Activated CD8-positive, alpha-beta memory T cell treated with anti-CD3 and anti-CD28 coated beads, Interleukin-2, amount 50 U/mL, for 4 hours (primary cell): ENCODE data around the gene ALS2CL.
A peak's percentile ranks its signal among the peaks of the same experiment; 100 is the strongest.

Experiments used
- DNase-seq: peaks from one replicate; pipeline ENCODE4 v3.0.0-alpha.2; 2020

ALS2CL gene

GRCh38 chr3:46677411-46677726 lies 16.1 kb downstream of the ALS2CL start:
- no peak for DNase-seq

DNA sequence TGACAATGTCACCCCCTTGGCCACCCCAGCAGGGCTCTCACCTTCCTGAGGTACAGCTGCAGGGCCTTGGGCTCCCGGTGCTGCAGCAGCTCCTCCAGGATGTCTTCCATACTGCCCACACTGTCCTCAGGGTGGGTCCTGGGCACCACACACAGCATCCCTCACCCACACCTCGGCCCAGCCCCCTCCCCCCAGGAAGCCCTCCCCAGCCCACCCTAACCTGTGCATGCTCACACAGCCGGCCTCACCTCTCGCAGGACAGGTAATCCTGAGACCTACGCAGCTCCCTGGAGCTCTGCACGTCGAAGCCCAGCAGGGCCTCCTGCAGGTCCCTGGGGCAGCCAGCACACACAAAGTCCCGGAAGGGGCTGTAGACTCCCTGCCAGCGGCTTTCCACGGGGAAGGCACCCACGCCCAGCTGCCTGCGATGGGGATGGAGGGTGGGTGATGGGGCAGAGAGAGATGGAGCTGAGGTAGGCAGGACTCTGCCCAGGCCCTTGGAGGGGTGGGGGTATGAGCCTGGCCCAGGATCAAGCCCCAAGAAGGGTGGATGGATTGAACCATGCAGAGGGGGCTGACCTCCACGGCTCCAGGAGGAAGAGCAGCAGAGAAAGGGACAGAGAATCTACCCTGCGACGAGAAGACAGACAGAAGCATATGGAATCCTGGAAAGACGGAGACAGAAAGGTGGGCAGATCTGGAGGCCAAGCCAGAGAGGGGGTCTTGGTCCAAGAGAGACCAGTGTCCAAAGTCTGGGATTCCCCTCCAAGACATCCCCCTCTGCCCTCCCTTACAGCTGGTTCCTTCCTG lies 16.7 kb downstream of the ALS2CL start:
- no peak for DNase-seq

DNA sequence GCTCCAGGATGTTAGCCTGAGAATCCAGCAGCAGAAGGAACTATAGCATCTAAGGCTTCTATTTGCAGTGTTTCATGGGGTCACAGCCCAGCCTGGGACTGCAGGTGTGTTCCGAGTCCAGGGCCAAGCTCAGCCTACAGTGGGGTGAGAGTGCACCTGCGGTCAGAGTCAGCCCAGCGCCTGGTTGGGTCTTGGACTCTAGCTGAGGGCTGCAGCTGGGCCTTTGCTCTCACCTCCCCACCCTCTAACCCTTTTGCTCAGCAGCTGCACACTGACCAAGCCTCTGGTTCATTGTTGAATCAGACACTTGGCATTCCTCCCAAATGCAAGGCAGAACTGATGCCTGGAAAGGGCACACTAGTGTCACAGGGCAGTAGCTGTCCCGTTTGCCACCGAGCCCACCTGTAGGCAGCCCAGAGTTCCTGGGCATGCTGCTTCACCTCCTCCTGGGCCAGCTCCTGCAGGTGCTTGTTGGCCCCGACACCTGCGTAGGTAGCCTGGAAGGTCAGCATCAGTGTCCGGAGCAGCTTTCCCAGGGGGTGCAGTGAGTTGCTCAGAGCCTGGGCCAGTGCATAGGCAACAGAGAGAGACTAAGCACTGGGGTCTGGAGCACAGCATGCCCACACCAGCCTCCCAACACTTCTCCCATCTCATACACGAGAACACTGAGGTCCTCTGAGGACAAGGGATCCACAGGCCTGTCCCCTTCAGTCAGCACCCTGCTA lies 17.5 kb downstream of the ALS2CL start:
- no peak for DNase-seq

DNA sequence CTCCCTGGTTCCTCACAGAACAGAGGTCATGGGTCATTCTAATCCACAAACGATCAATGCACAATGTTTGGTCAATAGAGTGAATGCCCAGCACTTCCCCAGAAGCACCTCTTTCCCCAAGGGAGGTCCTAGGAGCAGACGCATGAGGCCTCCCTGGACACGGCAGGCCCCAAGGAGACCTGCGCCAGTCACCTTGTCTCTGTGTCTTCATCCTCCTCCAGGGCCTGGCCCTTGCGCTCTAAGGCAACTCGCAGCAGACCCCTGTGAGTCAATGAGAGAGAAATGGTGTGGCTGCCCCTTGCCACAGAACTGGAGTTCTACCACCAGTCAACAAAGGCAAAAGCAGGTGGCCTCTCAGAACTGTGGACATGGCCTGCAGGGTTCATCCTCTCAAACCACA lies 18.1 kb downstream of the ALS2CL start:
- DNase-seq, result no peak

- DNase-seq, result no peak
Observed at GRCh38 chr3:46674031-46674845, 19.2 kb downstream of the ALS2CL start.

DNA sequence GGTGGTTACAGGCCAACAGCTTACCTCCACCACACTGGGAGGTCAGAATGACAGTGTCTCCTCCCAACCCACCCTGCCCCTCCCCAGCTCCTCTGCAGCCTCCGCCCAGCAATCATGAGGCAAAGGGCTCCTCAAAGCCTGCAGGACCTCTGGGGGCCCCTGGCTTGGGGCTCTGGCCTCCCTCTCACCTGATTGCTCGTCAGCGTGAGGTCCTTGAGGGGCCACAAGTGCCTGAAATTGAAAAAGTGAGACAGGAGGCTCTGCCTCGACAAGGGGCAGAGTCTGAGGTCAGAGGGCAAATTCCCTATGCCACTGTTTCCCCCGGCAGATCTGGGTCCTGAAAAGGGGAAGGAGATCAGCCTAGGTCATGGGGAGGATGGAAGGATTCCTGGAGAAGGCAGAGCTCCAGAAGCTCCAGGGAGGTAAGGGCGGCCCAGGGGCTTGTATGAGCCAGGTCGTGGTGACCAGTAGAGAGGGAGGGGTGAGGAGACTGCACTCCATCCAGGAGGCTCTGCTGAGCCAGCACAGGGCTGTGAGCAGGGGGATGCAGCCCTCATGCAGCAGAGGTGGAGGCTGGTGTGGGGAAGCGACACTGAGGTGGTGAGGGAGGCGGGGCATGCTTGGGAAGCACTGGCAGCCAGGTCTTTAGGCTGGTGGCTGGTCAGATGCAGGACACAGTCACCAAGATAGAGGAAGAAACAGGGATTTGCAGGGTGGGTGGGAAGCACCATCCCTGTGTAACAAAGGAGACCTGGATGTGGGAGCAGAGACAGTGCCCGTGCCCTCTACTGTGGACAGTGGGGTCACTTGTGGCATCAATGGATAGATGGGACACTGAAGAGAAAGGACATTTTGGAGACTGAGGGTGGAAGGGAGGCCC lies 20.1 kb downstream of the ALS2CL start:
- no peak for DNase-seq

- no peak for DNase-seq
Observed at GRCh38 chr3:46672349-46672695, 21.2 kb downstream of the ALS2CL start.

DNA sequence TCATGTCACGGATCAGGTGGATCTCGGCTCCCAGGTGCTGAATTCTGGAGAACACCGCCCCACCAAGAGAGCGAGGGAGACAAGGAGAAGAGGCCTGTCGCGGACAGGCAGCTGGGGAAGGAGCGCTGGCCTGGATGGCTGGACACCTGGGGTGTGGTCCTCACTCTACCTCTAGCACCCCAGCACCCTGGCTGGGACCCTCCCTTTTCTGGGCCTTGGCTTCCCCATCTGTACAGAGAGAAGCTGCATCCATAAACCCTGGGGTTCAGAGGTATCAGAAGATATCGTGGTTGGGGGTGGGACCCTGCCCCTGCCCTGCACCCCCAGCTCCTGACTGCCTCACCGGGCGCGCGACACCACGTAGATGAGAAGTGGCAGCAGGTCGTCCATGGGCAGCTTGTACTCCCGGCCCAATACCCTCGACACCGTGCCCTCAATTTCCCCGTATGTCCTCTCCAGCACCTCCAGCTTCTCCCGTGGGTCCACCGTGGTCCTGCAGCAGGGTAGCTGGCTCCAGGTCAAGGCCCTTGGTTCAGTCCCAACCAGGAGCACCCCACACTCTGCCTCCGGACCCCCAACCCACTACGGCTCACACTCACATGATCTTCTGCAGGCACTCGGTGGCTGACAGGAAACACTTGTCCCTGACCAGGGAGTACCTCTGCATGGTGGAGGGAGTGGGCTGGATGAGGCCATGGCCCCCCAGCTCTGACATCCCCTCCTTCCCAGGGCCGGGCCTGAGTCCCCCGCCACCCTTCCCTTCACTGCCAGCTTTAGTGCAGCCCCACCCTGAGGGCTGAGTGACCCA lies 21.7 kb downstream of the ALS2CL start:
- peak; percentile 10 for DNase-seq

GRCh38 chr3:46670891-46671427 lies 22.5 kb downstream of the ALS2CL start:
- DNase-seq, result peak; percentile 2

DNA sequence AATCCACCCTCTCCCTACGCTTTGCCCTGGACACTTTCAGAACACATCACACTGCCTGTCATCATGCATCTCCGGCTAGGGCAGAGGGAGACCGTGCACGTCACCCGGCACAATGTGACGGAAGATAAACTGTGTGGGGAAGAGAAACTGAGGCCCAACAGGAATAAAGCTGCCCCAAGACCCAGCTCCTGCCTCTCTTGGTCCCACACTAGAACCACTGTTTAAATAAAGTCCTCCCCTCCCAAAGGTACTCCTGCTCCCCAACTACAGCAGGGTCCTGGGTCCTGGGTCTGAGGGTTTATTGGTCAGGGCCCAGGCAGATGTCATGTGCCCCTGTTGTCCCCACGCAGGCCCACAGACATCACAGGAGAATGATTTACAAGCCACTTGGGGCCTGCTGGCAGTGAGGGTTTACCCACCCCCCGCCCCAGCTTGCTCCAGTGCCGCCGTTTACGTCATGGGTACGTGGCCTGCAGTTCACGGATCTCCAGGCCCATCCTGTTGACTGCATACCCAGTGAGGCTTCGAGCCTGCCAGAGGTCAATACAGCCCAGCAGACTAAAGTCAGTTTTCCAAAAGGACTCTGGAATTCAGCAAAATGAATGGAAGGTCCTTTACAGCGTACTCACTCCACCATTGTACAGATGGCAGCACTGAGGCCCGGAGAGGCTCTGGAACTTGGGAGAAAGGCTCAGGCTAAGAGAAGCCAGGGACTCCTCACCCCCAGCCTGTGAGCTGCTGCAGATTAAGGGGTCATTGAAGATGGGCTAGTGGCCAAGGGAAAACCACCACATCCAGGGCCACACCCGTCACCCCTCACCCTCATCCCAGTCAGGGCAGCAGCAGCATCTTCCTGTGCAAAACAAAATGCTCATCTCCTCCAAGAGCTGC lies 23.2 kb downstream of the ALS2CL start:
- DNase-seq, result peak; percentile 3

DNA sequence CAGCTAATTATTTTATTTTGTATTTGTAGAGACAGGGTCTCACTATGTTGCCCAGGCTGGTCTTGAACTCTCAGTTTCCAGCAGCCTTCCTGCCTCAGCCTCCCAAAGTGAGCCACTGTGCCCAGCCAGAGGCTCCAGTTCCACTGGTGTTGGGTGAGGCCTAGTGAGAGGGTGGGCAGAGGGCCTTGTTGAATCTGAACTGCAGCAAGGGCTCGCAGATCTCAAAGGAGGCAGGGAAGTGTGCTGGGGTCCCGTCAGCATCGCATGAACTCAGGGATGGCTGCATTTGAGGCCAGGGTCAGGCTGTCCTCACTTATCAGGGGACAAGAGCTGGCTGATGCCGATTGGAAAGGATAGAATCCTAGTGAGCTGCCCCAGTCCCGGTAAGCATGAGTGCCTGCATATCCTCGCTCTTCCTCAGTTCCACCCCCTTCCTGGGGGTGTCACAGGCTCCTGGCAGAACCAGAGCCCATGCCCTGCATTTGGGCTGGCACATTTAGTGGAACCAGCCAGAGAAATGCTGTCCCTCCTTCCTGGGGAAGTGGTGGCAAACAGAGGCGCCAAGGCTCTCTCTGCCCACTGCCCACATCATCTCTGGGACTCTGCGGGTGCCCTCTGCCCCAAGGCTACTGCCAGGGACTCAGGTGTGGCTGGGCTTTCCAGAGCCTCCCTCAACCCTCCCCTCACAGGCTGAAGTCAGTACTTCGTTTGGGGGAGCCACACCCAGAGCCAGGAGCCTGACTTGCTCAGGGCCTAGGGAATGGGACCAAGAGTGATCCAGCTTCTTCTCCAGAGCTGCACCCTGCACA lies 24.1 kb downstream of the ALS2CL start:
- peak; percentile 5 for DNase-seq

- DNase-seq, result peak; percentile 5
Observed at GRCh38 chr3:46668591-46668990, 24.9 kb downstream of the ALS2CL start.

- peak; percentile 7 for DNase-seq
Observed at GRCh38 chr3:46668116-46668515, 25.4 kb downstream of the ALS2CL start.

DNA sequence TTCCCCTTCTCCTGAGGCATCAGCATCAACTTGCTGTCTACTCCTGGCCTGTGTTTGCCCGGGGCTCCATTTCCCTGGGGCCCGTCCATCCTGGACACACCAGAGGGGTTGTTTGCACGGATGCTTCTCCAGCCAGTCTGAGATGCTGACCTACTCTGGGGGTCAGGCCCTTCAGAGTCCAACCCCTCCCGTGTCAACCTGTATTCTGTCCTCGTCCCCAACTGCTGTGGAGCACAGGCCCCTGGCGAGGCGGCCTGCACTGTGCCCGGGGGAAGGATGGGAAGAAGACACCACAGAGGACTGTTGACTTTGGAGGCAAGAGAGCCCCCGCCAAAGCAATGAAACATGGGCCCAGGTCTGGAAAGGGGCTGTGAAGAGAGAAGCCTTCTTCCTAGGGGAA lies 25.8 kb downstream of the ALS2CL start:
- DNase-seq, result peak; percentile 7

GRCh38 chr3:46667061-46667621 lies 26.3 kb downstream of the ALS2CL start:
- peak; percentile 7 for DNase-seq

GRCh38 chr3:46666453-46666845 lies 27.0 kb downstream of the ALS2CL start:
- no peak for DNase-seq

DNA sequence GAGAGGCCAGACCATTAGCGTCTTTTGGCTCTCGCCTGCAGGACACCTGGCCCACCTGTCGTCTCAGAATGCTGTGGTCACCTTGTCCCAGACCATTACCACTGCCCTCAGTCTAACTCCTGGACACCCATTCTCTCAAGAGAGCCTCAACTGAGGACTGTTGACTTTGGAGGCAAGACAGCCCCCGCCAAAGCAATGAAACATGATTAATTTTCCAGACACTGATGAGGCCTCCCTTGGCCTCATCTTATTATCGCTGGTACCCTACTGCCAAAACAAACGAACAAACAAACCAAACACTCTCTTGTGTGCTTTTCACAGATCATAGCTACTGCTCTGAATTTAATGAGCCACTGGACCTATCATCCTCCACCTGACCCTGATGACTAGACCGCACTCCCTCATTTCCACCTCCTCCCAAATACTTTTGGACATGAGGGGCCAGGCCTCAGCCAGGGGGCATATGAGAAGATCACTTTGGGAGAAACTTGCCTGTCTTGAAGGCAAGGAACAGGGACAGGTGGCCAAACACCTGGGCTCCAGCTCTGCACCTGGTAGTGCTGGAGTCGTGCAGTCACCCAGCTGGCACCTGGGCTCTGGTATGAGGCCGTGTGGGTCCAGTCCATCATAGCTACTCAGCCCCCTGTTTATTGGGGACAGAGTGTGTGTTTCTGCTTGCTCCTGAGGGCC lies 27.6 kb downstream of the ALS2CL start:
- DNase-seq, result no peak

DNA sequence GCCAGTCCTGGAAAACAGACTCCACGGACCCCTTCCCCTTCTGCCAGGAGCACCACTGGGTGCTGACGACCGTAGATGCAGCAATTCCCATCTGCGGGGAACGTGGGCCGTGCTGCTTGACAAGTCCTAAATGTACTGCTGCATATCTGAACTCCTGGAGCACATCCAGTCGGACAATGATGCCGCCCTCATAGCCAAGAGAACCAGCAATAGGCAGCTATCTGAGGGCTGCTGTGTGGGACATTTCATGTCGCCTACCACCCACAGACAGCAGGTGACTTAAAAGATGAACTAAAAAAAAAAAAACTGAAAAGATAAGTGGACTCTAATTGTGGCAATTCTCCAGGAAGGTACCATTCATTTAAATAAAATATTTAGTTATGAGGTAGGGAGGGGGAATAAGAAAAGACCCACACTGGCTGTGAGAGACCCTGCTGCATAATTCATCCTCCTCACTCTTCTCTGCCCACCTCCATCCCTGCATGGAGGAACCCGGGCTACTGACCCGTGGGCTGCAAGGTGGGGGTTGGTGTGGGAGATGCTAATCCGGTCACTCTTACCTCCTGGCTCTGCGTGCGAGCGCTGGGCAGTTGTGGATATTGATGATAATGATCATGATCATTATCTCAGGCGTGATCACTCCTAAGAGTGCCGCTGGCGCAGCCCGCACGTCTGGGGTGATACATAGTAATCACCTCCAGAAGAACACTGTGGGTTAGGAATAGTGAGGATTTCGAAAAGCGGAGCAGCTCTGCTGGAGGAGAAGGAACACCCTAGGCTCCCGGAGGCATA lies 28.3 kb downstream of the ALS2CL start:
- no peak for DNase-seq
